ENCODE measurements around the gene METTL23. TPM values are rescaled to one million over a fixed set of nuclear protein-coding genes. Genes with fewer than 3 reads are reported as not detected.
"Not testable (repeated sequence)": the region's sequence is repeated elsewhere in the genome, so short reads cannot be mapped to it uniquely, and the experiment has no call there.

METTL23 gene
- total RNA-seq, 4 donors from 2014 or later: 33.6 to 58.3 (median 51.3) TPM

GRCh38 chr17:76722279-76722678 lies 4.4 kb upstream of the METTL23 start:
- Histone ChIP-seq H3K9me3 (no peaks in the 10 kb centered on the region), H3K4me1 (peaks cover 8 to 19% of the 10 kb centered on the region in 2 donors), H3K36me3 (peaks cover 70 to 71% of the 10 kb centered on the region in 2 donors), H3K27ac (no peak overlapping the region), H3K27me3 (no peaks in the 10 kb centered on the region), H3K4me3 (replicated peaks in 1 of 3) (no peak overlapping the region)
- 93 to 96% methylated on average over 8 of the region's 8 CpGs for WGBS, 2 donors
- intact Hi-C loops (cut with DNase I): no loop called here
- no peak for DNase-seq
- TF ChIP-seq POLR2A (IDR thresholded peaks at IDR 0.05): no peak
- TF ChIP-seq, protein P1, sequence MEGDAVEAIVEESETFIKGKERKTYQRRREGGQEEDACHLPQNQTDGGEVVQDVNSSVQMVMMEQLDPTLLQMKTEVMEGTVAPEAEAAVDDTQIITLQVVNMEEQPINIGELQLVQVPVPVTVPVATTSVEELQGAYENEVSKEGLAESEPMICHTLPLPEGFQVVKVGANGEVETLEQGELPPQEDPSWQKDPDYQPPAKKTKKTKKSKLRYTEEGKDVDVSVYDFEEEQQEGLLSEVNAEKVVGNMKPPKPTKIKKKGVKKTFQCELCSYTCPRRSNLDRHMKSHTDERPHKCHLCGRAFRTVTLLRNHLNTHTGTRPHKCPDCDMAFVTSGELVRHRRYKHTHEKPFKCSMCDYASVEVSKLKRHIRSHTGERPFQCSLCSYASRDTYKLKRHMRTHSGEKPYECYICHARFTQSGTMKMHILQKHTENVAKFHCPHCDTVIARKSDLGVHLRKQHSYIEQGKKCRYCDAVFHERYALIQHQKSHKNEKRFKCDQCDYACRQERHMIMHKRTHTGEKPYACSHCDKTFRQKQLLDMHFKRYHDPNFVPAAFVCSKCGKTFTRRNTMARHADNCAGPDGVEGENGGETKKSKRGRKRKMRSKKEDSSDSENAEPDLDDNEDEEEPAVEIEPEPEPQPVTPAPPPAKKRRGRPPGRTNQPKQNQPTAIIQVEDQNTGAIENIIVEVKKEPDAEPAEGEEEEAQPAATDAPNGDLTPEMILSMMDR (IDR thresholded peaks at IDR 0.05): no peak

- peaks cover 63 to 64% of the 10 kb centered on the region in 2 donors for H3K36me3 ChIP-seq
- H3K4me1 ChIP-seq: peaks cover 11 to 23% of the 10 kb centered on the region in 2 donors
- H3K4me3 ChIP-seq (replicated peaks in 1 of 3); H3K27me3 ChIP-seq; H3K27ac ChIP-seq; DNase-seq; intact Hi-C loops (cut with DNase I); H3K9me3 ChIP-seq: not testable (repeated sequence)
- WGBS, 2 donors: 95 to 97% methylated on average over 8 of the region's 8 CpGs
Observed at GRCh38 chr17:76722977-76723376, 3.7 kb upstream of the METTL23 start.

- Histone ChIP-seq H3K36me3 (peaks cover 55 to 56% of the 10 kb centered on the region in 2 donors), H3K27me3 (no peaks in the 10 kb centered on the region), H3K4me3 (replicated peaks in 1 of 3) (no peak overlapping the region), H3K4me1 (peaks cover 13 to 31% of the 10 kb centered on the region in 2 donors), H3K27ac (no peak overlapping the region), H3K9me3 (no peaks in the 10 kb centered on the region)
- WGBS, 2 donors: 94 to 96% methylated on average over 9 of the region's 9 CpGs
- intact Hi-C loops (cut with DNase I): no loop called here
- no peak for TF ChIP-seq POLR2A (IDR thresholded peaks at IDR 0.05)
- DNase-seq: no peak
Observed at GRCh38 chr17:76723812-76724211, 2.8 kb upstream of the METTL23 start.

DNA sequence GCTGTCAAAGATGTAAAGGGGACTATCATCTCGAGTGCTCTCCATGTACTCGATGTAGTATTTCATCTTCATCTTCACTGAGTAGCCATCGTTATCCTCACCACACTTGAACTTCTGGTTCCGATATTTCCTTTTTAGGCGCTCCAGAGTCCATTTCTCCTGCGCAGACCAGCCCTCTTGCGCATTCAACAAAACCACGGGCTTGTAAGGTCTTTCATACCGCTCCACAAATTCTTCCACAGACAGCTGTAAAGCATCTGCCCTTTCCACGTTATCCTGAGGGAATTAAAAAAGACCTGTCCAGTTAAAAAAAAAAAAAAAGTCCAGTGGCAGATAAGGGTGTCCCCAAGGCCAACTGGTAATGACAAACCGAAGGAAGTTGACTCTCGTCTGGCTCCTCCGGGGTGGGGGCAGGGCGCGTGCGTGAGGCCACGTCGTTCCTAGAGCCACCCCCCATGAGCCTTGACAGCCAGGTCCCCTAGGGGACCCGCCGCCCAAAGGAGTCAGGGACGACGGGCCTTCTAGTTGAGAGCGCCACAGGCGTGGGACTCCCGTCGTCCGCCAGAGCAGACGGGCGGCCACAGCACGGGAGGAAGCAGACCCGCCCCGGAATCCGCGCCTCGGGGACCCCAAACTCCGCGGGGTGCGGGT lies 934 bp upstream of the METTL23 start:
- H3K4me3 ChIP-seq (replicated peaks in 1 of 3): peak overlapping the region; percentile 61 to 86 (median 68)
- no peaks in the 10 kb centered on the region for H3K27me3 ChIP-seq
- intact Hi-C loops (cut with DNase I): no loop called here
- H3K36me3 ChIP-seq: peaks cover 36 to 42% of the 10 kb centered on the region in 2 donors
- WGBS, 2 donors: 12 to 15% methylated on average over 21 to 23 of the region's 38 CpGs
- TF ChIP-seq, protein P1 (IDR thresholded peaks at IDR 0.05): no peak
- no peak for TF ChIP-seq POLR2A (IDR thresholded peaks at IDR 0.05)
- no peaks in the 10 kb centered on the region for H3K9me3 ChIP-seq
- H3K4me1 ChIP-seq: peaks cover 17 to 44% of the 10 kb centered on the region in 2 donors
- peak; percentile 75 to 78 for DNase-seq
- H3K27ac ChIP-seq: peak overlapping the region; percentile 90 to 100 (median 100)

DNA sequence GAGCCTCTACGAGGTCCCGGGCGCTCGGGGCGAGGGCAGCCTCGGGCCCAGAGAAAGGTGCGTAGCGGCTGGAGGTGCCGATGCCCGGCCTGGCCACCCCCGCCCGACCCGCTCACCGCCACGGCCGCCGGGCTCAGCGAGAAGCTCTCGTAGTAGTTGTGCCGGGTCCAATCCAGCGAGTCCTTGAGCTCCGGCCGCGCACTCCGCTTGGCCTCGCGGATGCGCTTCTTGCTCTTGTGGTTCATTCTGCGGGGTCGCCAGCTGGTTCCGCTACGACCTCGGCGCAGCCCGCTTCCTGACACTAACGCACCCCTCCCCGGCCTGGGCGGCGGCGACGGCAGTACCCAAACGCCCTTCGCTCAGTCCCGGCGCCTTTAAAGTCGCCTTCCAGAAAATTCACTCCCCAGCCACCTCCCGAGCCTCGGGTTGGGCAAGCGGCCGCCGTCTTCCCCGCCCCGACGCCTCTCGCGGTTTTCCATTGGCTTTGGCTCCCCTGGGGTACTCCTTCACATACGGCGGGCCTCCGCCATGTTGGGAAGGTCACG lies 336 bp upstream of the METTL23 start, which contains the start of gene JMJD6:
Gene JMJD6, minus strand, starts transcription at position 376 of the 545 bp plus-strand sequence. Its CDS starts 131 bp downstream, at position 245.
- H3K4me1 ChIP-seq: peaks cover 17 to 44% of the 10 kb centered on the region in 2 donors
- H3K27me3 ChIP-seq: no peaks in the 10 kb centered on the region
- H3K36me3 ChIP-seq: peaks cover 30 to 36% of the 10 kb centered on the region in 2 donors
- WGBS, 2 donors: 0% methylated on average over 4 to 8 of the region's 60 CpGs
- DNase-seq: peak; percentile 97 to 98
- peak within 1 kb of the TSS; percentile 94 to 100 (median 100) for H3K27ac ChIP-seq
- TF ChIP-seq POLR2A (IDR thresholded peaks at IDR 0.05): peak; percentile 81 to 95
- TF ChIP-seq, protein P1 (IDR thresholded peaks at IDR 0.05): no peak
- intact Hi-C loops (cut with DNase I): no loop called here
- no peaks in the 10 kb centered on the region for H3K9me3 ChIP-seq
- peak within 1 kb of the TSS; percentile 68 to 96 (median 86) for H3K4me3 ChIP-seq (replicated peaks in 1 of 3)

All from thyroid gland (tissue), 4 donors.